Measurements from ENCODE around the gene ZNF189.

Gene ZNF189

DNA sequence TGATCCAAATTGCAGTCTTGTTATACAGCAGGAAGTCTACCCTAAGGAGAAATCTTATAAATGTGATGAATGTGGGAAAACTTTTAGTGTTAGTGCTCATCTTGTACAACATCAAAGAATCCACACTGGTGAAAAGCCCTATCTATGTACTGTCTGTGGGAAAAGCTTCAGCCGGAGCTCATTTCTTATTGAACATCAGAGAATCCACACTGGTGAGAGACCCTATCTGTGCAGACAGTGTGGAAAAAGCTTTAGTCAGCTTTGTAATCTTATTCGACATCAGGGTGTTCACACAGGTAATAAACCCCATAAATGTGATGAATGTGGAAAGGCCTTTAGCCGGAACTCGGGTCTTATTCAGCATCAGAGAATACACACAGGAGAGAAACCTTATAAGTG, 10.4 kb downstream of the ZNF189 start:
- CTCF ChIA-PET = no interaction called here
- TF ChIP-seq, protein P1, sequence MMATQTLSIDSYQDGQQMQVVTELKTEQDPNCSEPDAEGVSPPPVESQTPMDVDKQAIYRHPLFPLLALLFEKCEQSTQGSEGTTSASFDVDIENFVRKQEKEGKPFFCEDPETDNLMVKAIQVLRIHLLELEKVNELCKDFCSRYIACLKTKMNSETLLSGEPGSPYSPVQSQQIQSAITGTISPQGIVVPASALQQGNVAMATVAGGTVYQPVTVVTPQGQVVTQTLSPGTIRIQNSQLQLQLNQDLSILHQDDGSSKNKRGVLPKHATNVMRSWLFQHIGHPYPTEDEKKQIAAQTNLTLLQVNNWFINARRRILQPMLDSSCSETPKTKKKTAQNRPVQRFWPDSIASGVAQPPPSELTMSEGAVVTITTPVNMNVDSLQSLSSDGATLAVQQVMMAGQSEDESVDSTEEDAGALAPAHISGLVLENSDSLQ (IDR thresholded peaks at IDR 0.05) = no peak
- TF ChIP-seq TARDBP (IDR thresholded peaks at IDR 0.05) (no peak), L3MBTL2 (conservative IDR thresholded peaks at IDR 0.05) (no peak), FOXA1 (IDR thresholded peaks at IDR 0.05) (no peak), ZNF384 (IDR thresholded peaks at IDR 0.05) (no peak)
- POLR2A ChIA-PET = interaction anchor here (1.8 kb wide), 1 partner anchor 11 kb away, joined by 4 read pairs; the partner anchor contains the start of genes MRPL50 and ZNF189
- DNase-seq (ENCODE audit: extremely low spot score) = no peak

DNA sequence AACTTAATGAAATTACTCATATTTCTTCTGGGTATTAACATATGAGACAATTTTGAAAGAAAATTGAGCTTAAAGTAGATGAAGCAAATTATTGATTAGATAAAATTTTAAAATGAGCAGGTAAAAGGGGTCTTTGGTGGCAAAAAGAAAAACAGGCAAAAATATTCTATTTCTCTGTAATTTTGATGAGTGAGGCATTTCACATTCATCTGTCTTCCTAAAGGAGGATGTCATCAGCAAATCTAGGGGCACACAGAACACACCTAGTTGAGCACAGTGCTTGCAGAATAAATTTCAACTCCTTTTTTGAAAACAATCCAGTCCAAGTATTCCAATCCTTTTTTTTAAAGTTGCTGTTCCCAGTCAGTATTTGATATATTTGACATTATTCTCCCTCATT, 16.2 kb downstream of the ZNF189 start:
- POLR2A ChIA-PET = no interaction called here
- DNase-seq (ENCODE audit: extremely low spot score) = no peak
- TF ChIP-seq ZNF384 (IDR thresholded peaks at IDR 0.05) (no peak), ELF4 (IDR thresholded peaks at IDR 0.05) (no peak), SP1 (IDR thresholded peaks at IDR 0.05) (no peak), BHLHE40 (IDR thresholded peaks at IDR 0.05; ENCODE audit: borderline replicate concordance) (no peak), L3MBTL2 (conservative IDR thresholded peaks at IDR 0.05) (no peak)
- TF ChIP-seq, protein P1 (IDR thresholded peaks at IDR 0.05) = no peak
- CTCF ChIA-PET = no interaction called here

DNA sequence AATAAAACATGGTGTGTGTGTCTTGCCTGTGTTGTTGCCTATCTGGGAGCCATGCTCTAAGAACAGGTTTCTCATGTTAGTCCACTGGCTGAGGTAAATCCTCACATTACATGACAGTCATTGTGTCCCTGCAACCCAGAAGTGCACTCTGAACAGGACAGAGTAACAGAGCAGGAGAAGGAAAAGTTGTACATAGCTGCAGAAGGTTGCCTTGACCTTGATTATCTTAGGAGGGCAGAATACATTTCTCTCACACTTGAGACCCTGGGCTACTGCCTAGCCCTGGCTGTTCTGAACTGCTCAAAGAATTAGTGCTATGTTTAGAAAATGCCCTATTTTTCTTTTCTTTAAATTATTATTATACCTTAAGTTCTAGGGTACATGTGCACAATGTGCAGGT, 16.9 kb downstream of the ZNF189 start:
- CTCF ChIA-PET = no interaction called here
- DNase-seq (ENCODE audit: extremely low spot score) = no peak
- POLR2A ChIA-PET = no interaction called here
- no peak for TF ChIP-seq HDGF (IDR thresholded peaks at IDR 0.05; ENCODE audit: borderline replicate concordance)
- TF ChIP-seq SUZ12 (IDR thresholded peaks at IDR 0.05) = no peak
- TF ChIP-seq NFRKB (IDR thresholded peaks at IDR 0.05) = no peak
- no peak for TF ChIP-seq SP1 (IDR thresholded peaks at IDR 0.05)
- TF ChIP-seq, protein P1 (IDR thresholded peaks at IDR 0.05) = no peak
- TF ChIP-seq CTBP1 (IDR thresholded peaks at IDR 0.05; ENCODE audit: borderline replicate concordance) = no peak
- no peak for TF ChIP-seq LEF1 (IDR thresholded peaks at IDR 0.05; ENCODE audit: borderline replicate concordance)
- no peak for TF ChIP-seq BHLHE40 (IDR thresholded peaks at IDR 0.05; ENCODE audit: borderline replicate concordance)

DNA sequence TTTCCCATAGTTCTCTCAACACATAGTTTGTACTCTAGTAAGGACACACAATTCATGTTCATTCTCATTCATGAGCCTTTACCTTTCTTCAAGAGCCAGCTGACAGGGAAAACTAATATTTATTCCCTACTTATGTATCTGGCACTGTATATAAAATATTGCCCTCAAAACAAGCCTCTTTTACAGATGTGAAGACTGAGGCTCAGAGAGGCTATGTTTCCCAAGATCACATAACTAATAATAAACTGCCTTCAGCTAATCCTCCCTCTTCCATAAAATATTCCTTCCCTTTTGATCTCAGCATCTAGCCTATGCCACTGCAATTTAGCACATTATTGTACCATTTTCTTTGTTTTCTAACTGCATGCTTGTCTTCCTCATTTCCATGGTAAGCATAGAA, 18.7 kb downstream of the ZNF189 start:
- no peak for DNase-seq (ENCODE audit: extremely low spot score)
- TF ChIP-seq HDGF (IDR thresholded peaks at IDR 0.05; ENCODE audit: borderline replicate concordance) (no peak), FOXA1 (IDR thresholded peaks at IDR 0.05) (no peak), L3MBTL2 (conservative IDR thresholded peaks at IDR 0.05) (no peak), FOXK2 (IDR thresholded peaks at IDR 0.05) (no peak), LEF1 (IDR thresholded peaks at IDR 0.05; ENCODE audit: borderline replicate concordance) (no peak), ZNF384 (IDR thresholded peaks at IDR 0.05) (no peak), CTBP1 (IDR thresholded peaks at IDR 0.05; ENCODE audit: borderline replicate concordance) (no peak), ELF4 (IDR thresholded peaks at IDR 0.05) (no peak)
- CTCF ChIA-PET = no interaction called here
- POLR2A ChIA-PET = interaction anchor here (1.3 kb wide), 1 partner anchor 19 kb away, joined by 3 read pairs; the partner anchor contains the start of gene ZNF189

DNA sequence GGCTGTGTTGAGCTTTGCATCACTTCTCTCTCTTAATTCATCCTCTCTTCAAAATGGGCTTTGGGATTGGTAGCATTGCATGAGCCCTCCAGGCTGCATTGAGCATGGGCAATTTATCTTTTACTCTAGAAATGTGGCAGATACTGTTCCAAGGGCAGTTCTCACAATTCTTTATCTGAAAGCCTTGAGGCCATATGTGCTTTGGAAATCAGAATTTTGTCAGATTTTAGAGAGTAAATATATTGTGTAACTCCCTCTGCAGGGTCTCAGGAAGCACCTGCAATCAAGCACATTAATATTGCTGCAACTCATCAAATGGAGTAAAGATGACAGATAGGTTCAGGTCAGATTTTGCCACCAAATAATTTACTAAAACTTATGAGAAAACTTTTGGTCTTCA, 19.3 kb downstream of the ZNF189 start:
- ChIA-PET CTCF (no interaction called here), POLR2A (no interaction called here)
- DNase-seq (ENCODE audit: extremely low spot score) = no peak
- TF ChIP-seq TARDBP (IDR thresholded peaks at IDR 0.05) (no peak), BHLHE40 (IDR thresholded peaks at IDR 0.05; ENCODE audit: borderline replicate concordance) (no peak), ZNF384 (IDR thresholded peaks at IDR 0.05) (no peak), L3MBTL2 (conservative IDR thresholded peaks at IDR 0.05) (no peak), ARNT (IDR thresholded peaks at IDR 0.05) (no peak), SUZ12 (IDR thresholded peaks at IDR 0.05) (no peak), ELF4 (IDR thresholded peaks at IDR 0.05) (no peak), HDGF (IDR thresholded peaks at IDR 0.05; ENCODE audit: borderline replicate concordance) (no peak), FOXK2 (IDR thresholded peaks at IDR 0.05) (no peak), SP1 (IDR thresholded peaks at IDR 0.05) (no peak), CTBP1 (IDR thresholded peaks at IDR 0.05; ENCODE audit: borderline replicate concordance) (no peak), FOXM1 (IDR thresholded peaks at IDR 0.05; ENCODE audit: borderline replicate concordance) (no peak), LEF1 (IDR thresholded peaks at IDR 0.05; ENCODE audit: borderline replicate concordance) (no peak), FOXA1 (IDR thresholded peaks at IDR 0.05) (no peak), NFRKB (IDR thresholded peaks at IDR 0.05) (no peak)
- TF ChIP-seq, protein P1 (IDR thresholded peaks at IDR 0.05) = no peak

DNA sequence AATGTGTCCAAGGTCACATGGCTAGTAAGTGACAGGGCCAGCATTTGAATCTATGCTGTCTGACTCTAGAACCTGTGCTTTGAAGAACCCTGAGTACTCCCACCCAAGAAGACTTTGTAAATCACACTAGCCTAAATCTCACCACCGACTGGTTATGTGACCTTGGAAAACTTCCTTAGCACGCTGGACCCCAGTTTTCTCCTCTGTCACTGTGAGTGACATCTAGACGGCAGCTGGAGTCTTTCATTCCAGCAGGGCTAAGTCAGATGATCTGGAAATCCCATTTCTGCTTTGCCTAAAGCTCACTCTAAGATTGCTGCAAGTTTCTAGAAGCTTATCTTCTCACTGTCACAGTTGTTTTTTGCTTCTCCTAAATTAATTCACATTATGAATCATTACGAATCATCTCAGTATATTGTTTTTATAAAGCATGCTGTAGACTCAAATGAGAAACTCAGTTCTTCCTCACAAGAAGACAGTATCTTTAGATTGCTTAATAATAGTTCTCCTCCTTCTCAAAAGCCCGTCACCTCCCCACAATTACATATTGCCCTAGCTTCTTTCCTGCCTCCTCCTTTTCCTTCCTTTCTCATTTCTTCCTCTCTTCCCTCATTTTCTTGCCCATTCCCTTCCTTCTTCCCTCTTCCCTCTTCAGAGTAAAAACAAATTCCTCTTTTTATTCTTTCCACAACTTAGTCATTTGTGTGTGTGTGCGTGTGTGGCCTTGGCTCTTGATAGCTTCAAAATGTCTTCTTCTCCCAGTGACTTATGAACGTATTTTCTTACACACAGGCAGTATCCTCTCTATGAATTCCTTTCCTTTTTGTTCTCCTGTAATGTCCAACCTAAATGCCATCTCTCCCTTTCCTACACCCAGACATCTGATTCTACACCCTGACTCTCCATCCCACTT, 20.1 kb downstream of the ZNF189 start:
- ChIA-PET POLR2A (interaction anchor here (1.0 kb wide), 1 partner anchor 20 kb away, joined by 4 read pairs; the partner anchor contains the start of genes MRPL50 and ZNF189), CTCF (no interaction called here)
- DNase-seq (ENCODE audit: extremely low spot score) = no peak
- TF ChIP-seq ELF4 (IDR thresholded peaks at IDR 0.05) (no peak), ARNT (IDR thresholded peaks at IDR 0.05) (no peak)

Data from HEK293T (cell line).